NCI-H1092 treated with DMSO at 0.1 percent for 48 hours (cell line): ENCODE results near the gene FAM181B.
"Not testable (repeated sequence)": the region's sequence is repeated elsewhere in the genome, so short reads cannot be mapped to it uniquely, and the experiment has no call there.

Experiments
- DNase-seq: peaks from one replicate; lab custom pipeline; 2025; lab: John Stamatoyannopoulos, UW

The FAM181B gene

DNA sequence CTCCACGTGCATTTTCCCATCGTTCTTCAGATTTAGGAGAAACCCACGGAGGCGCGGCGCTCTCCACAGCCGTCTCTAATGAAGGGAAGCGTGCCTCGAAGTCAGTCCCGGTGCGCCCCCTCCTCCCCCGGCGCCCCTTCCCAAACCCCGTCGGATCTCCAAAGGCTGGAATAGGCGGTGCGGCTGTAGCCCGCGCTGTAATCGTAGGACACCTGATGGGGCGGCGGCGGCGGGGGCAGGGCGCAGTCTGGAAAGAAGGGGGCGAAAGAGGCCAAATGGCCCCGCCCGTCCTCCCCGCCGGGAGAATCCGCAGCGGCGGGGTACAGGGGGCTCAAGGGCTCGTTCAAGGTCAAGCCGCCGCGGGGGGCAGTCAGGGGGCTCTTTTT lies 1.3 kb downstream of the FAM181B start:
- DNase-seq, result no peak

DNA sequence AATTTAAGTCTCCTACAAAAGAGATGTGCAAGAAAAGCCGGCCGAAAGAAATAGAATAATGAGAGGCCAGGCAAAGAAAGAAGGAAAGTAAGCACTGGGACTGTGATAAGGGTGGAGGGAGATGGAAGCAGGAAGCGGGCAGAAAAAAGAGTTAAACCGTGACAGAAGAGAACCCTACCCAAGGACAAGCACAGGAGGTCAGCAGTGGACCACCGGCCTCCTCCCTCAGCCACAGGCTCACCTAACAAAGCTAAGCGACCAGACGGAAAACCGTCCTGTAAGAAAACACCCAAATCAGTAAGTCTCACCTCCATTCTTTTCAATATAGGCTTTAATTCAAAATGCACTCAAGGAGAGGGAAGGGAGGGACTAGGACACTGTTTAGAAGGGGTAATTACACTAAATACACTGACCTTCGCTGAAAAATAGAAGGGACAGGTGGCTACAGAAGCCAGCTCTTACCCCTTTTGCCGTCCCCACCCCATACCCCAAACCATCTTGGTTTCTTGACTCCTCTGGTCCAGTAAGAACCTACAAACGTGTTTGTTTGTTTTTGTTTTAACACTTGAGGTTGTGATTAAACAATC lies 1.9 kb downstream of the FAM181B start:
- no peak for DNase-seq

DNA sequence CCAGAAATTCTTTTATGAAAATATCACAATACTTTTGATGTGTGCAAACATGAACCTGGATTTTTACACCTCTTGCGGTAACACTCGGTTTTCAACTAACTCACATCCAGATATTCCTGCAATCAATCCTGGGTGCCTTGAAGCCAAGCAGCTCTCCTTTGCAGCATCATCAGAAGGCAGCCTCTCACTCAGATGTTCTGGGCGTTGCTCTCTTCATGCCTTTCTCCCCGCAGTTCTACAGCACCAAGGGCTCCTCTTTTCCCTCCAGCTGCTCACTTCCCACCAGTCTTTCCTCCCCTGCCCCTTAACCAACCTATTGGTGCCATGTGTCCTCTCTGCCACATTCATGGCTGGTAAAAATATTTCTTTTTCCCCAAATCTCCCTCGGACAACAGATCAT lies 2.9 kb downstream of the FAM181B start:
- DNase-seq, result no peak

DNA sequence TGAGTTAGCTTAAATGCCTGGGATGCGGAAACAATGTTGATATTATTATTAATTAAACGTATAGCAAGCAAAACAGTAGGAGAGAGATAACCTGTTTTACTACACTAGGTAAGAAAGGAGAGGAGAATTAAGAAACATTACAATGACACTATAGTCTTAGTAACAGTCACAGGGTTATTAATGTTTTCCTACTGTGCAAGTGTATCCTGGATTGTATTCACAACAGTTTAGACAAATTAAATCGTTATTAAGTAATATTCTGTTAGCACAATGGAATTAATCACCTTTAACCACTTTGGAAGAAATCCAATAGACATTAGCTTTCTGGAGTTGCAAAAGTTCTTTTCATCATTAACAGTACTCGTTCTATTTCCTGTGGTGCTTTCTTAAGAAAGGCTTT lies 3.4 kb downstream of the FAM181B start:
- no peak for DNase-seq

DNA sequence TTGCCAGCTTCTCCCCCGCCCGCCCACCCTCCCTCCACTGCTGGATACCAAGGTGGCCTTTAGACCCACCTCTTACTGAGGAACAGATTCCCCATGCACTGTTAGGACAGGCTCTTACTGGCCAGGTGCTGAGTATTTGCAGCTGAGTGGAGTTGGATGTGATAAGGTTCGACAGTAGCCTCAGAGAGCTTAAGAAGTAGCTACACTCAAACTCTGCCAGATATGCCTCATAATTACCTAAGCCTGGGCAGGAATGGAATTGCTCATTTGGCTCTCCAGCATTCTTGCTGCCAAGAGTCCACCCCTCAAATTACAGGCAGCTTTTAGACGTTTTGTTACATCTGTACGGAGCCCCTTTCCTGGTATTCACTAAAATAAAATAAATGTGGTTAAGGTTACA lies 9.6 kb downstream of the FAM181B start:
- no peak for DNase-seq

DNA sequence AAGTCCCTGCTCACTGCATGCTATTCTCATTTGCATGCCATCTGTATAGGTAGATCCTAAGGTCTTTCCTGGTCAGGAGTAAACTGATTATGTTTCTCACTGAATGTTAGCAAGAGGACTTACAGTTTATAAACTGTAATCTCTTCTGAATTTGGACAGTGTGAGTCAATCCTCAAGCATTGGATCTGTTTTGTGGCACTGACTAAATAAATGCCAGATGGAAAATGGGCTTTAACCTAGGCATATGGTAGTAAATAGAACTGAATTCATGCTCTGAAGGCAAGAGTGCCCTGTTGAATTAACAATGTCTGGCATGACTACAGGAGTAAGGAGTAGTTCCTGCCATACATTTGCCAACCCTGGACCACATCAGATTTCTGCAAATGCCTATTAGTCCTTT lies 11.4 kb downstream of the FAM181B start:
- no peak for DNase-seq

DNA sequence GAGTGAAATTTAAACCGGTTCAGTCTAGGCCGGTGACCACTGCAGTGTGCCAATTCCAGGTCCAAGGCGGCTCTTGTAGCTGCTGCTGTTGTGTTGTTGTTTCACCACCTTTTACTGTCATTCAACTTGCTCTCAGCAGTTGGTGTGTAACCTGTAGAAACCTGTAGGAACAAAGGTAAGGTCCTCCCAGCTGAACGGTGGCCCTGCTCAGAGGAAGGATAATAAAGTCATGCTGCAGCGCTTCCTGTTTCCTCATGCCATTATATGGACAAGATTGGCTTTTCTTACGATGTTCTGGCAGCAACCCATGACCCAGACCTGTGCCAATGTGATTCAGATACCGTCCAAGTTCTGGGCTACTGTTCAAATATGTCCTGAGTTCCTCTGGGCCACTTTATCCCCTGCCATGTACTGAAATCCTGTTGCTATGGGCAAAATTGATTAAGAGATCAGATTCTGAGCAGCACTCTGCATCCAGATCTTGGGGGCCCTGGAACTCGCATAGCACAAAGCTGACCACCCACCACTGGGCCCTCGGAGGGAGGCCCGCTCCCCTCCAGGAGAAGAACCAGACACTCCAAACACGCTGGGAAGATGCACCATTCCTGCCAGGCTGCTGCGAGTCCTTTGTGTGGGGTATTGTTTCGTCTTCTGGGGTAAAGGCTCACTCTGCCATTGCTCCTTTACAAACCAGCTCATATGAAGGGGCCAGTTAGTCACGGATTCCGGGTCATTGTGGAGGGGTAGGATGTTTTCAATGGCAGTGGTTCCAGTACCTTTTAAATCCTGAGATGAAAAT lies 13.2 kb downstream of the FAM181B start:
- DNase-seq, result no peak

DNA sequence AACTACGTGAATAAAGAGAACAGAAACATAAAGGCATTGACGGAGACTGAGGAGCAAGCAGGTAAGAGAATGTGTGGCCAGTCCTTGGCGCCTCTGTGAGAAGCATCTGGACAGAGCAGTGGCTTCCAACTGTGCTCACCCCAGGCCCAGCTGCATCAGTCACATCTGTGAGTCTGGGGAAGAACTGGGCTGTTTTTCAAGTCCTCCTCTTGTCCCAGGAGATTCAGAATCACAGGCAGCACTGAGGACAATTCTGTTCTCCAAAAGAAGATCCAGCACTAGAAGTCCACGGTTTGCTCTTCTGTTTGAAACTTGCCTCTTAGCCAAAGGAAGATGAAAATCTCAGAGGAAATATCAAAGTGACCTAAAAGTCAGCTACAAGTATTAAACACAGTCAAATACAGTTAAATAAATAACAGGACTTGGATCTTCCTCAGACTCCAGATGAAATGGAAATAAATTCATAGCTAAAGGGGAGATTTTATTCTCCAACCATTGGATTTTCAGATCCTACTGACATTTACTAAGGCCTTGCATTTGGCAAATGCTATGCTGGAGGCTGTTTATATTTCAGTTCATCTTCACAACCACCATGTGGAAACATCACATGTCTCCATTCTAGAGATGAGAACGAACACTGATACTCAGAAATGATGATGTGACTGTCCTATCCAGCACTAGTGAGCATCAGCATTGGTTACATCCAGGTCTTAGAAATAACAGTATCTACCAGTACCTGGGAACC lies 14.1 kb downstream of the FAM181B start:
- no peak for DNase-seq

DNA sequence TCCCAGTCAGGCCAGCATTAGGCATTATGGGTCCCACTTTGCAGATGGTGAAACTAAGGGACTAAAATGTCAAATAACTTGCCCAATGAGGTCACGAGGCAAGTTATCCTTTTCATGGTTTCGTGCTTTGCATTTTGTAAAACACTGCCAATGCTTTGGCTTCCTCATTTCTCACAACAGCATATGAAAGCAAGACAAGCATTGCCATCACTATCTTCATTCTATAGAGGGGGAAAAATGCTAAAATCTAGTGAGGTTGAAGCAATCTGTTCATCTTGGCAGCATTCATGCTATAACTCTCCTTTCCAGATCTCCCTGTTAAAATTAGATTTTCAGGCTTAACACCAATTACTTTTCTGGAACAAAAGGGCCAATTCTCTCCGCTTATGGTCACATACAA lies 14.8 kb downstream of the FAM181B start:
- no peak for DNase-seq

DNA sequence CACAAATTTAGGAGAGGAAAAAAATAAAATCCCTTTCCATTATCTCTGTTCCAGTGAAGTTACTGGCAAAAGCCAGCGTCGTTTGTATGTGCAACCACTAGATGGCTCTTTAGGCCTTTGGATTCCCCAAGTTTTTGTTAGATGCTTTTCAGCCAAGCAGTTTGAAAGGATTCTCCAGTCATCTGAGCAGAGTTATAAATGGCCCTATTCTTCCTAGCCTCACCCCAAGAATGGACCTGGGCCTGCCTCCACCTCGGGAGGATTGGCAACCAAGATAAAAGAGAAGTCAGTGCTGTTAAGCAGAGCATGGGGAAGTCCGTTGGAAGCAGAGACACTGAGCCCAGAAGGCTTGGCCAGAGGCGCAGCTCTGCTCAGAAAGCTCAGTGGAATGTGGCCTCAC lies 15.4 kb downstream of the FAM181B start:
- DNase-seq, result peak; percentile 19

DNA sequence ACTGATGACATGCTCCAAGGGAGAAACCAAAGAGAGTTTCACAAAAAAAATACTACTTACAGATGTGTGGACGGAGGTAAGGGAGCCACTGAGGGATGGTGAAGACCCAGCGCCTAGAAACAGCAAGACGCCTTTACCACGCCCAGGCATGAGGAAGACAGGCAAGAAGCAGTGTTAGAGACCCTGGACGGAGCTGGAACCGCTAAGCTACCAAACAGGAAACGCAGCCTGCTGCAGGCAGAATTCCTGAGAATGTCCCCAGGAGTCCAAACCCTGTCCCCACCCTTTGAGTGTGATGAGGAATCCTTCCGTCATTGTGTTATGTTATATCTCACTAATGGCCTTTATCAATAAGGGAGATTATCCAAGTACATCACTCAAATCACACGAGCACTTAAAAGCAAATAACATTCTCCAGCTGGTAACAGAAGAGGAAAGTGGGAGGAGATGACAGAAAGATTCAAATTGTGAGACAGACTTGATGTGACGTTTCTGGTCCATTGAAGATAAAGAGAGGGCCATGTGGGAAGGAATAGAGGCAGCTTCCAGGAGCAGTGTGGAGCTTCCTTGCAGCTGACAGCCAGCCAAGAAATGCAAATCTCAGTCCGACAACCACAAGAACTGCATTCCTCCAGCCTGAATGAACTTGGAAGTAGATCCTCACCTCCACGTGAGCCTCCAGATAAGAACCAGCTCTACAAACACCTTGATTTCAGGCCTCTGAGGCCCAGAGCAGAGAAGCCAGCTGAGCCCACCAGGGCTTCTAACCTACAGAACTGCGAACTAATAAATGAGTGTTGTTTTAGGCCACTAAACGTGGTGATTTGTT lies 19.1 kb downstream of the FAM181B start:
- DNase-seq, result no peak

DNA sequence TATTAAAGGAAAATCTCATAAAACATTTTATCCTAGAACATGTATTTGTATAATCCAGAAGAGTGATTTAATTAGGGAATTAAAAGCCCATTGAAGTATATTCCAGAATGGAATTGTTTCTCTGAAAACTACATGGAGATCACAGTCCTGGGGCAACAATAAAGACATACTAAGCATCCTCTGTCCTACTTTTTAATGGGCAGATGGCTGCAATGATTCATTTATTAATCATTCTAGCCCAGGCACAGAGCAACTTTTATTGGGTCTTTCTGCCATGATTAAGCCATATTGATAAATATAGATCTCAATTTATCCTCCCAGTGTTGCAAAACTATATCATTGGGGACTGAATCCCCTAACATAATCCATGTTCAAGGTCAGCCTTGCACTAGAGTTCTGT lies 22.0 kb downstream of the FAM181B start:
- no peak for DNase-seq

DNA sequence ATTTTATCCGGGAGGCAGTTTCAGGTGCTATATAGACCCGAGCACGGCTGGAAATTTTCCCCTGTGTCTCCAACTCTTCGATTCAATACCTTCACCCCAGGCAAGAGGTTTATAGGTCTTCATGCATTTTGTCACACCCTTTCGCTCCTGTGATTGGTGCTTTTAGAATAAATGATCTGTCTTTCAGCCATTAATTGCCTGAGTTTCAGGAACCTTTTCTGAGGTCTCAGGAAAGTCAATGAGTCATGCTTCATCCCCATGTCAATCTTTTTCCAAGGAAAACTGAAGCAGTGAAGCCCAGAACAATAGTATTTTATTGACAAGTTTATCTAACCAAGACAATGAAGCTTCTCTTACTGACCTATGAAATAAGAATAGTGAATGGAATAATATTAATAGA lies 29.9 kb downstream of the FAM181B start:
- no peak for DNase-seq

DNA sequence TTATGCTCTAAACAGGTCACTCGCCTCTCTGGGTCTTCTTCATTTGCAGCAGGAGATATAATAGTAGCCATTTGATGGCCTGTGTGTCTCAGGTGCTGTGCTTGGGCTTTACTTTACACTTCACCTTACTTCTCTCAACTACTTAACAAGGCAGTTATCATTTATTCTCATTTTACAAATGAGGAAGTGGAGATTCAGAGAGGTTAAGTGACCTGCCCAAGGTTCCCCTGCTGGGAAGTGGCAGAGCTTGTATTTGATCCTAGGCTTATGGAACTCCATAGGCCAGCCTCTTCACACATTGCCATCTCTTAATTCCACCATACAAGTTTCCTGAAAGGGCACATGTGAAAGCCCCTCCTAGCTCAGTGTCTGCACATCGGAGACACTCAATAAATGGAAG lies 30.4 kb downstream of the FAM181B start:
- DNase-seq, result no peak

DNA sequence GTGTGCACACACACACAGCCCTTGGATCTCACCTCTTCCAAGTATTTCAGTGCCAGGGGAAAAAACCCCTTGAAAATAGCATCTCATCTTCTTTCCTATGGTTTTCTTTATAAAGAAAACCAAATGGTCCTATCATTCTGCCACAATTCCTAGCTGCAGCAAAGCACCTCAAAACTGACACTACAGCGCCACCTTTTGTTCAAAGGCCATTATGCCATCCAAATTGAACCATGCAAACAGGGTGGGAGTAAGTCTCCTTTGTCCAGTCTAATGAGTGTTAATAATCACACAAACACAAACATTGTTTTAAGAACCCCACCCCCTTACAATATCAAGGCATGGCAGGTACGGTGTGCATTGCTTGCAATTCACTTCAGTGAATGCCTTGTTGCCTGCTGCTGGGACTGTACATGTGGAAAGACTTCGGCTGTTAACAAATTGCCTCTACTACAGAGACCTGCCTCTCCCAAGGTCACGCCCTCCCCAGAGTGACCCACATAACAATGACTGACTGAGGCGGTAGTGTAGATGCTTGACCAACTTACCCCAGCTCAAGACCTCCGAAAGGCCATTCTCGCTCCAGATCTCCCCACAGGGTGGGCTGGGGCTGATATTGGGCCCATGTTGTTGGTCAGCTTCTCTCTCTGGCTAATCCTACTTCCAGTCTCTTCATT lies 31.7 kb downstream of the FAM181B start:
- DNase-seq, result peak; percentile 24

DNA sequence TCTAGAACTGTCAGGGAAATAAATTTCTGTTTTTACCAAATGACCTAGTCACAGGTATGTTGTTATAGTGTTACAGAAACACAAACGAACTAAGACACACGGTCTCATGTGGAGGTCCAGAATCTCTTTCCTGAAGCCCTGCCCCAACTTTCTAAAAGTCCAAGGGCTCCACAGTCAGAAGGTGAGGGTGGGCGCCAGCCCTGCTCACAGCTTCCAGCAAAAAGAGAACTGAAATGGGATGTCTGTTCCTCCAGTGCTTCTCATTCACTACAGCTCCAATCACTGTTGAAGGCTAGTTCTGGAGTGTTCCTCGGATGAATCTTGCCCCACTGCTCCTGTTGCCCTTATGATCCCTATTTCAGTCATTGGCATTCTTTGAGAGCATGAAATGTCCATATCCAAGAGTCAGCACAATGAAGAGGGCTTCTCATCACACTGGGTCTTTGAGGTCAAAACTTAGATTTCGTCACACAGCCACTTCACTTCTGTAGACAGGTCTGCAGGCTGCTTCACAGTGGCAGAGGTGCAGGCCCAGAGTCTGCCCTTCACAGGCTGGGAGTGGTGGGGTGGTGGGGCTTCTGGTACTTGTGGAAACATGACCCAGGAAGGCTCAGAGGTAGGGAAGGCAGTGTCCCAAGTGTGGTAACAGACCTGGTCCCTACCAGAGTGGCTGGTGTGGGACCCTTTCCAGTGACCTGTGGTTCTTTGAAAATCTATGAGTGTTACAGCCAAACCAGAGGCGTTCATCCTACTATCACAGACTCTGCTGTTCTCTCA lies 34.9 kb downstream of the FAM181B start:
- DNase-seq, result no peak

DNA sequence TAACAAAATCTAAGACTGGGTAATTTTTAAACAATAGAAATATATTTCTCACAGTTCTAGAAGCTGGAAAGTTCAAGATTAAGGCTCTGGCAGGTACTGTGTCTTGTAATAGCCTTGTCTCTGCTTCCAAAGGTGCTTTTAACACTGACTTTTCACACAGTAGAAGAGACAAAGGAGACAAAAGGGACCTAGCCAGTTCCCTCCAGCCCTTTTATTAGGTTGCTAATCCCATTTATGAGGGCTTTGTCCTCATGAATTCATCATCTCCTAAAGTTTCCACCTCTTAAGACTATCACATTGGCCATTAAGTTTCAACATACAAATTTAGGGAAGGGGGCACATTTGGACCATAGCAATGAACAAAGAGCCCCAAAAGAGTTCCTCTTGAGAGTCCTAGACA lies 40.7 kb downstream of the FAM181B start:
- DNase-seq, result no peak

DNA sequence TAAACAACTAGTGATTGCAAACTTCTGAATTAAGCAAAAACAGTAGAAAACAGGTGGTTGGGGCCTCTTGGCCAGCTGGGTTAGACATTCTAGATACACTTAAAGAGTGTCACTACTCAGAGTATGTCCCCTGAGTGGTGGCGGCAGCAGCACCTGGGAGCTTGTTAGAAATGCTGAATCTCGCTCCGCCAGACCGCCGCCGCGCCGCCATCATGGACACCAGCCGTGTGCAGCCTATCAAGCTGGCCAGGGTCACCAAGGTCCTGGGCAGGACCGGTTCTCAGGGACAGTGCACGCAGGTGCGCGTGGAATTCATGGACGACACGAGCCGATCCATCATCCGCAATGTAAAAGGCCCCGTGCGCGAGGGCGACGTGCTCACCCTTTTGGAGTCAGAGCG lies 44.3 kb downstream of the FAM181B start:
- DNase-seq, result not testable (repeated sequence)

DNA sequence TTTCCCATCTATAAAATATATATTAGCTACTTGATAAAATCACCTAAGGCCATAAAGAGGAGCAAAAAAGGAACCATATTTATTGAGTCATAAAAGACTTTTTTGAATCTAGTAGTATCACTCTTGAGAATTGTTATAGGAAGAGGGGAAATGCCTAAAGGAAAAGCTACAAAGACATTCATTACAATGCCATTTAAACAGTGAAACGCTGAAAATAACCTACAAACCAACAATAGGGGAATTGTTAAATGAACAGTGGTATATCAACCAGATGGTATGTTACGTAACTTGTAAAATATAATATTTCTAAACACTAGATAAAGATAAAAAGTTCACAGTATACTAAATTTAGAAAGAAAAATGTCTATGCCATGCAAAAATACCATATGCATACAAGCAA lies 47.5 kb downstream of the FAM181B start:
- no peak for DNase-seq

DNA sequence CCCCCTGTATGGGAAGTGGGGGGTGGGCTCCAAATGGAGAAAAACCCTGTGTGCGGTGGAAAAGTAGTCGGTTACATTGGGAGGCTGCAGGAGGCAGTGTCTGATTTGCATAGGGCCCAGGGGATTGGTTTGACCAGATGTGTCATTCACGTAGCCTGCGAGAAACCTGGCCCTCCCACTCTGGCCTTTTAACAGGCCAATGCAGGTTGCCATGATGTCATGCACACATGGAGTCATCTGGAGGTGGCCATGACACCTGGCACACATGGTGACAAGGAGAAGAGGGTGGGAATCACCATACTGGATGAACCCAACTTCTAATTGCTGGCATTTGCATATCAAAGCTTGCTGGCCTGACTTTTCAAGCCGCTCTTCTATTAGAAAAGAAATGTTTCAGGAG lies 50.6 kb downstream of the FAM181B start:
- DNase-seq, result no peak
